PC-3 (cell line): Measurements from ENCODE around the gene DNAJC10. TPM values are rescaled to one million over a fixed set of nuclear protein-coding genes. Genes with fewer than 3 reads are reported as not detected.
A peak's percentile ranks its signal among the peaks of the same experiment; 100 is the strongest.

Experiments used
- ATAC-seq: fragments of 200-7000 bp; cut with Tn5 transposase; 2 replicates; pipeline ENCODE4 v1.9.1; 2020; ENCODE audit warnings: mild to moderate bottlenecking, moderate library complexity
- BruUV-seq: library from RNA; stranded (reverse); fragments of 400-500 nt; replicated peaks from 2 replicates; lab custom pipeline; 2021; lab: Mats Ljungman, UMichigan
- CTCF ChIA-PET: fragments of 300-600 bp; sonication (Branson Sonifier 250); formaldehyde crosslinking; loops from one replicate; lab custom pipeline; 2022; ENCODE audit warnings: antibody characterized with exemption; lab: Charles Lee
- POLR2A ChIA-PET: fragments of 300-600 bp; sonication (Branson Sonifier 250); formaldehyde crosslinking; loops from one replicate; lab custom pipeline; 2022; ENCODE audit warnings: antibody characterized with exemption; ENCODE audit not compliant: unreplicated experiment; lab: Charles Lee
- DNase-seq: peaks from one replicate; pipeline ENCODE4 v3.0.0-alpha.2; 2015
- H2AFZ ChIP-seq: fragments of 300-600 bp; sonication (generic); 2 replicates; pipeline ENCODE4 v1.6.0; 2016; ENCODE audit warnings: antibody characterized with exemption, low read length
- H3F3A ChIP-seq: fragments of 300-600 bp; sonication (generic); one replicate; pipeline ENCODE4 v1.6.0; 2017; ENCODE audit warnings: antibody characterized with exemption, low read length, control low read depth, mild to moderate bottlenecking; ENCODE audit not compliant: unreplicated experiment
- H3K27ac ChIP-seq: fragments of 300-600 bp; sonication (generic); 2 replicates; pipeline ENCODE4 v1.5.1; 2016; ENCODE audit warnings: mild to moderate bottlenecking, low read length
- H3K27me3 ChIP-seq: fragments of 300-600 bp; sonication (generic); 2 replicates; pipeline ENCODE4 v1.6.1; 2016; ENCODE audit warnings: low read length, mixed read lengths
- H3K36me3 ChIP-seq: fragments of 300-600 bp; sonication (generic); 2 replicates; pipeline ENCODE4 v1.6.1; 2016; ENCODE audit warnings: low read depth, mixed run types, low read length, mixed read lengths
- H3K4me1 ChIP-seq: fragments of 300-600 bp; sonication (generic); 2 replicates; pipeline ENCODE4 v1.5.1; 2016; ENCODE audit warnings: low read length; ENCODE audit not compliant: insufficient read depth
- H3K4me2 ChIP-seq: fragments of 300-600 bp; sonication (generic); 2 replicates; pipeline ENCODE4 v1.6.0; 2016; ENCODE audit warnings: low read length
- H3K4me3 ChIP-seq: fragments of 300-600 bp; sonication (generic); 2 replicates; pipeline ENCODE4 v1.5.1; 2016; ENCODE audit warnings: mild to moderate bottlenecking, low read length, mixed read lengths
- H3K79me2 ChIP-seq: fragments of 300-600 bp; sonication (generic); 2 replicates; pipeline ENCODE4 v1.6.1; 2017; ENCODE audit warnings: low read length, mixed read lengths
- H3K9ac ChIP-seq: fragments of 300-600 bp; sonication (generic); 2 replicates; pipeline ENCODE4 v1.6.0; 2016; ENCODE audit warnings: mild to moderate bottlenecking, low read length
- H3K9me2 ChIP-seq: fragments of 300-600 bp; sonication (generic); replicated peaks from 2 replicates; pipeline ENCODE4 v1.6.1; 2016; ENCODE audit warnings: mixed run types, low read length, mixed read lengths
- H3K9me3 ChIP-seq: fragments of 300-600 bp; sonication (generic); 2 replicates; pipeline ENCODE4 v1.6.1; 2016; ENCODE audit warnings: low read length, mixed read lengths
- H4K20me1 ChIP-seq: fragments of 300-600 bp; sonication (generic); 2 replicates; pipeline ENCODE4 v1.6.1; 2016; ENCODE audit warnings: low read length, mixed read lengths
- EZH2 ChIP-seq: fragments of 300-600 bp; sonication (generic); IDR thresholded peaks from one replicate; pipeline ENCODE4 v1.6.1; 2017; ENCODE audit warnings: antibody characterized with exemption, mild to moderate bottlenecking, low read length; ENCODE audit not compliant: unreplicated experiment
- EZH2phosphoT487 ChIP-seq: fragments of 300-600 bp; sonication (generic); IDR thresholded peaks from 2 replicates; pipeline ENCODE4 v1.6.1; 2018; ENCODE audit warnings: mild to moderate bottlenecking, antibody characterized with exemption, low read length, borderline replicate concordance
- intact Hi-C: fragments of 100-400 bp; cut with micrococcal nuclease; formaldehyde crosslinking; loops from 2 replicates; pipeline ENCODE4 v1.9.0; 2023
- total RNA-seq: library from RNA; depleted of rRNA; stranded (reverse); fragments of >200 nt; gene quantifications from 2 replicates; pipeline ENCODE4 v1.2.3, GENCODE V29; 2014
- TF ChIP-seq, protein P1 (sequence below): fragments of 300-600 bp; sonication (generic); conservative IDR thresholded peaks from 2 replicates; pipeline ENCODE4 v1.5.1; 2017; ENCODE audit warnings: antibody characterized with exemption, low read depth, mild to moderate bottlenecking, low read length

Gene DNAJC10
- total RNA-seq, 1 experiment from 2014 or later: 62.9 TPM

DNA sequence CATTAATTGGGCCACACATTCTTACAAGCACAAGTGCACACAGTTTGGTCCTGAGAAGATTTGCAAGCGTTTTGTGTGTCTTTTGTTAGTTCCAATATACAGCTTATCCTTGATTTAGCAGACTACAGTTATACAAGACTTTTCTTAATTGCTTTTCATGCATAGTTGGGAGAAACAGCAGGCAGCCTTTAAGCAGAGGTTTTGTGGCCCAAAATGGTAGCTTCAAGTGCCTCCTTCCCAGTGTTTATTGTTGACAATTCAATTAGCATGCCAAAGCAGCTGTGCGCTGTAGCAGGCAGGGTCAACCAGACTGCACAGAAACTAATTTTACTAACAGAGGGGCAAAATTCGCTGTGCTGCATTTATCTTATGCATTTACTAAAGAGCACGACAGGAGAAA is 102.9 kb downstream of the DNAJC10 start:
- no peaks in the 10 kb centered on the region for H3K9me3 ChIP-seq
- H2AFZ ChIP-seq: no peak overlapping the region
- no peaks in the 10 kb centered on the region for H3K36me3 ChIP-seq
- BruUV-seq: no TSS peak
- no peak for ATAC-seq
- H4K20me1 ChIP-seq: no peaks in the 10 kb centered on the region
- no peaks in the 10 kb centered on the region for H3F3A ChIP-seq
- peaks cover 14% of the 10 kb centered on the region for H3K27me3 ChIP-seq
- H3K4me1 ChIP-seq: no peaks in the 10 kb centered on the region
- no peak for DNase-seq
- POLR2A ChIA-PET: no interaction called here
- no peaks in the 10 kb centered on the region for H3K79me2 ChIP-seq
- H3K27ac ChIP-seq: no peak overlapping the region
- no peak overlapping the region for H3K4me2 ChIP-seq
- no peaks in the 10 kb centered on the region for H3K9me2 ChIP-seq
- no peak overlapping the region for H3K9ac ChIP-seq
- H3K4me3 ChIP-seq: no peak overlapping the region
- intact Hi-C loops: no loop called here
- TF ChIP-seq EZH2phosphoT487: no peak
- TF ChIP-seq EZH2: no peak
- TF ChIP-seq, protein P1, sequence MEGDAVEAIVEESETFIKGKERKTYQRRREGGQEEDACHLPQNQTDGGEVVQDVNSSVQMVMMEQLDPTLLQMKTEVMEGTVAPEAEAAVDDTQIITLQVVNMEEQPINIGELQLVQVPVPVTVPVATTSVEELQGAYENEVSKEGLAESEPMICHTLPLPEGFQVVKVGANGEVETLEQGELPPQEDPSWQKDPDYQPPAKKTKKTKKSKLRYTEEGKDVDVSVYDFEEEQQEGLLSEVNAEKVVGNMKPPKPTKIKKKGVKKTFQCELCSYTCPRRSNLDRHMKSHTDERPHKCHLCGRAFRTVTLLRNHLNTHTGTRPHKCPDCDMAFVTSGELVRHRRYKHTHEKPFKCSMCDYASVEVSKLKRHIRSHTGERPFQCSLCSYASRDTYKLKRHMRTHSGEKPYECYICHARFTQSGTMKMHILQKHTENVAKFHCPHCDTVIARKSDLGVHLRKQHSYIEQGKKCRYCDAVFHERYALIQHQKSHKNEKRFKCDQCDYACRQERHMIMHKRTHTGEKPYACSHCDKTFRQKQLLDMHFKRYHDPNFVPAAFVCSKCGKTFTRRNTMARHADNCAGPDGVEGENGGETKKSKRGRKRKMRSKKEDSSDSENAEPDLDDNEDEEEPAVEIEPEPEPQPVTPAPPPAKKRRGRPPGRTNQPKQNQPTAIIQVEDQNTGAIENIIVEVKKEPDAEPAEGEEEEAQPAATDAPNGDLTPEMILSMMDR: no peak
- CTCF ChIA-PET: no interaction called here

DNA sequence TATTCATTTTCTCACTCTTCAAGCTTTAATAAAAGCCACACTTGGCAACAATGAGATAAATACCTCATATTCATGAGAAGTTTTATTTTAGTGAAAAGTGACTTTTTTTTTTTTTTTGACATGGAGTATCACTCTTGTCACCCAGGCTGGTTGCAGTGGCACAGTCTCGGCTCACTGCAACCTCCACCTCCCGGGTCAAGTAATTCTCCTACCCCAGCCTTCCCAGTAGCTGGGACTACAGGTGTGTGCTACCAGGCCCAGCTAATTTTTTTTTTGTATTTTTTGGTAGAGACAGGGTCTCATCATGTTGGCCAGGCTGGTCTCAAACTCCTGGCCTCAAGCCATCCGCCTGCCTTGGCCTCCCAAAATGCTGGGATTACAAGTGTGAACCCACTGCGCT is 103.4 kb downstream of the DNAJC10 start:
- CTCF ChIA-PET: no interaction called here
- H3K4me3 ChIP-seq: no peak overlapping the region

DNA sequence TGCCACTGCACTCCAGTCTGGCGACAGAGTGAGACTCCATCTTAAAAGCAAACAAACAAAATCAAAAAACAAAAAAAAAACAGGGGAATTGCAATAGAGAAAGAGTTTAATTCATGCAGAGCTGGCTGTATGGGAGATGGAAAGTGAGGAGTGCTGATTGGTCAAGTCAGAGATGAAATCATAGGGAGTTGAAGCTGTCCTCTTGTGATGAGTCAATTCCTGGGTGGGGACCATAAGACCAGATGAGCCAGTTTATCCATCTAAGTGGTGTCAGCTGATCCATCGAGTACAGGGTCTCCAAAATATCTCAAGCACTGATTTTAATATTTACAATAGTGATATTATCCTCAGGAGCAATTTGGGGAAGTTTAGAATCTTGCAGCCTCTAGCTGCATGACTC is 105.1 kb downstream of the DNAJC10 start:
- Histone ChIP-seq H3K27ac (no peak overlapping the region), H2AFZ (no peak overlapping the region), H3F3A (no peaks in the 10 kb centered on the region), H4K20me1 (no peaks in the 10 kb centered on the region), H3K9me2 (no peaks in the 10 kb centered on the region), H3K9me3 (no peaks in the 10 kb centered on the region), H3K4me1 (no peaks in the 10 kb centered on the region), H3K27me3 (peaks cover 12% of the 10 kb centered on the region; the same call in 1 of the 2 replicates), H3K9ac (no peak overlapping the region), H3K4me2 (no peak overlapping the region), H3K79me2 (no peaks in the 10 kb centered on the region), H3K36me3 (no peaks in the 10 kb centered on the region), H3K4me3 (no peak overlapping the region)
- POLR2A ChIA-PET: no interaction called here
- intact Hi-C loops: no loop called here
- peak; percentile 34 for DNase-seq
- TF ChIP-seq EZH2 (no peak), EZH2phosphoT487 (no peak)
- TF ChIP-seq, protein P1: no peak
- no TSS peak for BruUV-seq
- no peak for ATAC-seq
- CTCF ChIA-PET: no interaction called here

More for the DNA sequence above, 103.4 kb downstream of the DNAJC10 start:
- H3K27me3 ChIP-seq: peaks cover 12% of the 10 kb centered on the region; the same call in 1 of the 2 replicates
- no peak overlapping the region for H3K4me2 ChIP-seq
- no peaks in the 10 kb centered on the region for H3K9me2 ChIP-seq
- no TSS peak for BruUV-seq
- H3K27ac ChIP-seq: no peak overlapping the region
- H4K20me1 ChIP-seq: no peaks in the 10 kb centered on the region
- no peaks in the 10 kb centered on the region for H3F3A ChIP-seq
- no peak overlapping the region for H3K9ac ChIP-seq
- POLR2A ChIA-PET: no interaction called here
- ATAC-seq (no peak), DNase-seq (no peak)
- H3K36me3 ChIP-seq: no peaks in the 10 kb centered on the region
- H3K9me3 ChIP-seq: no peaks in the 10 kb centered on the region
- intact Hi-C loops: no loop called here
- H3K4me1 ChIP-seq: no peaks in the 10 kb centered on the region
- no peaks in the 10 kb centered on the region for H3K79me2 ChIP-seq
- no peak overlapping the region for H2AFZ ChIP-seq
- no peak for TF ChIP-seq EZH2phosphoT487
- TF ChIP-seq, protein P1: no peak
- TF ChIP-seq EZH2: no peak
